Adrenal gland (tissue), 12 donors: ENCODE results near the gene EMILIN2. TPM values are rescaled to one million over a fixed set of nuclear protein-coding genes. Genes with fewer than 3 reads are reported as not detected.

Source experiments
- DNase-seq, 7 donors: peaks; one replicate each; pipeline ENCODE4 v3.0.0-alpha.2; 2019 to 2020
- H3K27ac ChIP-seq, 5 donors: fragments of 200-600 bp; sonication (generic) in 4 of 5; 1 replicate in 3 of 5; 2 replicates in 2 of 5; pipeline versions ENCODE4 v1.5.1 to v1.8.0; 2016 to 2020; ENCODE audit warnings: mild to moderate bottlenecking in 1 of 5
- H3K27me3 ChIP-seq: fragments of 200-600 bp; 2 replicates; pipeline ENCODE4 v1.8.0; 2021
- H3K36me3 ChIP-seq, 2 donors: fragments of 200-600 bp; replicated peaks in 1 of 2; 1 replicate in 1 of 2; 2 replicates in 1 of 2; pipeline versions ENCODE4 v1.5.1 to v1.8.0; 2018 to 2022
- H3K4me1 ChIP-seq, 2 donors: fragments of 200-600 bp; replicated peaks in 1 of 2; 1 replicate in 1 of 2; 2 replicates in 1 of 2; pipeline versions ENCODE4 v1.5.1 to v1.8.0; 2018 to 2021
- H3K4me3 ChIP-seq, 4 donors: fragments of 200-600 bp; sonication (generic) in 3 of 4; one replicate each; pipeline ENCODE4 v1.5.1; 2016 to 2018
- H3K9me3 ChIP-seq, 3 donors: fragments of 200-600 bp; sonication (generic) in 1 of 3; replicated peaks in 1 of 3; 1 replicate in 2 of 3; 2 replicates in 1 of 3; pipeline versions ENCODE4 v1.5.1 to v1.8.0; 2016 to 2021
- CTCF ChIP-seq, 6 experiments: fragments of 450-650 bp in 4 of 6; fragments of 200-600 bp in 2 of 6; sonication (generic) in 1 of 6; IDR thresholded peaks; 1 replicate in 5 of 6; 2 replicates in 1 of 6; pipeline versions ENCODE4 v1.5.1 to v1.8.0; 2016 to 2021; ENCODE audit warnings: antibody characterized with exemption in 6 of 6, mild to moderate bottlenecking in 2 of 6, moderate library complexity in 1 of 6
- POLR2A ChIP-seq, 2 donors: fragments of 450-650 bp; IDR thresholded peaks; one replicate each; pipeline ENCODE4 v1.6.1; 2017; ENCODE audit warnings: antibody characterized with exemption in 2 of 2, mild to moderate bottlenecking in 2 of 2, moderate library complexity in 1 of 2
- WGBS, 4 donors: extraction: QIAGEN DNeasy Blood & Tissue Kit in 2 of 4; methylation state at CpG; one replicate each; pipeline versions ENCODE4 v1.1.5 to v1.1.7; 2013 to 2017; 5-methylcytosine and 5-hydroxymethylcytosine counted together
- intact Hi-C, 2 donors: fragments of 100-400 bp; cut with DNase I; formaldehyde crosslinking; loops; one replicate each; pipeline versions ENCODE4 v1.14.1 to v1.15.0; 2022 to 2023
- polyA plus RNA-seq, 3 donors: library from polyadenylated mRNA; stranded (reverse); fragments of 200-250 nt in 2 of 3; fragments of 350-450 nt in 1 of 3; fragmentation: Illumina TruSeq in 1 of 3; extraction: RNeasy Lipid Tissue Mini Kit (QIAGEN cat#74804) in 1 of 3; gene quantifications; one replicate each; pipeline ENCODE4 v1.2.3, GENCODE V29; 2013 to 2014
- total RNA-seq, 9 donors: library from RNA; depleted of rRNA in 4 of 9; stranded (reverse); fragments of >200 nt in 4 of 9; fragments of 120-200 nt in 1 of 9; fragmentation: NEBNext Ultra II Directional in 1 of 9; extraction: Animal tissue kit (Norgen Biotek cat#: 25700) in 1 of 9; gene quantifications; one replicate each; pipeline versions ENCODE4 v1.1.0 to v1.2.4, GENCODE V29; 2013 to 2023
- donor health status: healthy with polysubstance abuse.
- donor health status: Bipolar disorder and iron deficiency.
- donor health status: DM: yes; HTN: yes; CAD: no.
- donor health status: DM: no; HTN: no; CAD: no.
- donor health status: DM: no; HTN: no; CAD: no.
- donor health status: DM: yes; HTN: yes; CAD: no.

The EMILIN2 gene
- total and polyA plus RNA-seq, 12 donors = 3.3 to 20.8 (median 9.3) TPM

- Histone ChIP-seq H3K27ac (no peak overlapping the region), H3K4me1 (no peaks in the 10 kb centered on the region), H3K9me3 (peaks cover 0 to 5% (median 0%) of the 10 kb centered on the region in 3 donors), H3K4me3 (no peak overlapping the region), H3K27me3 (no peaks in the 10 kb centered on the region), H3K36me3 (no peaks in the 10 kb centered on the region)
- TF ChIP-seq POLR2A (IDR thresholded peaks at IDR 0.05) = no peak
- no peak for TF ChIP-seq CTCF (IDR thresholded peaks at IDR 0.05)
- no peak for DNase-seq
- intact Hi-C loops = no loop called here
These were observed 28.5 kb upstream of the EMILIN2 start for GRCh38 chr18:2818281-2818680.

DNA sequence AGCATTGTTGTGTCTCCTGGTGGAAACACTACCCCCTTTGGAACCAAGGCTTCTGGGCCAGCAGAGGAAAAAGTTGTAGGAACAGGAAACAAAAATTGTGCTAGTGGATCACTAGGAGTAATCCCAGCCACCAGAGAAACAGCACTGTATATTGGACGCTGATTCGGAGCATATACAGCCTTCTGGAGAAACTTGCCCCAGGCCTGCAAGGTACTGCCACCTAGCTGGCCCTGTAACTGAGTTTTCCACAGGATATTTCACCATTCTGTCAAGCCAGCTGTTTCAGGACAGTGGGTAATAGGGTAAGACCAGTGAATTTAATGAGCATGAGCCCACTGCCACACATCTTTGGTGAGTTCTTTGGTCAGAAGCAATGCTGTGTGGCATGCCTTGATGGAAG, 25.1 kb upstream of the EMILIN2 start:
- no peak for DNase-seq
- no peaks in the 10 kb centered on the region for H3K9me3 ChIP-seq
- H3K27ac ChIP-seq = no peak overlapping the region
- H3K27me3 ChIP-seq = no peaks in the 10 kb centered on the region
- intact Hi-C loops = no loop called here
- H3K4me1 ChIP-seq = no peaks in the 10 kb centered on the region
- TF ChIP-seq POLR2A (IDR thresholded peaks at IDR 0.05) (no peak), CTCF (IDR thresholded peaks at IDR 0.05) (no peak)
- H3K36me3 ChIP-seq = no peaks in the 10 kb centered on the region
- H3K4me3 ChIP-seq = no peak overlapping the region
- 75 to 95% (median 90%) methylated on average over 2 of the region's 2 CpGs for WGBS, 4 donors

- H3K27me3 ChIP-seq = no peaks in the 10 kb centered on the region
- DNase-seq = no peak
- intact Hi-C loops = no loop called here
- TF ChIP-seq POLR2A (IDR thresholded peaks at IDR 0.05) (no peak), CTCF (IDR thresholded peaks at IDR 0.05) (no peak)
- no peak overlapping the region for H3K27ac ChIP-seq
- no peaks in the 10 kb centered on the region for H3K36me3 ChIP-seq
- no peak overlapping the region for H3K4me3 ChIP-seq
- 76 to 96% (median 86%) methylated on average over 6 of the region's 6 CpGs for WGBS, 4 donors
- no peaks in the 10 kb centered on the region for H3K4me1 ChIP-seq
- H3K9me3 ChIP-seq = no peaks in the 10 kb centered on the region
These were observed 24.4 kb upstream of the EMILIN2 start for GRCh38 chr18:2822213-2822921.

DNA sequence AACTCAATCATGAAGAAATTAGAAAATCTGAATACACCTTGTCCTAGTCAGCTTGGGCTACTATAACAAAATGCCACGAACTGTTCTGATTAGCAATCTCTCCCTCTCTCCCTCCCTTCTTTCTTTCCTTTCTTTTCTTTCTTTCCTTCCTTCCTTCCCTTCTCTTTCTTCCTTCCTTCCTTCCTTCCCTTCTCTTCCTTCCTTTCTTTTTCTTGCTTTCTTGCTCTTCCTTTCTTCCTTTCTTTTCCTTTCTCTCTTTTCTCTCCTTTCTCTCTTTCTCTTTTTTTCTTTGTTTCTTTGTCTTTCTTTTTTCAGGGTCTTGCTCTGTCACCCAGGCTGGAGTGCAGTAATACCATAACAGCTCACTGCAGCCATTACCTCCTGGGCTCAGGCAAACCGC, 23.6 kb upstream of the EMILIN2 start:
- no peak for DNase-seq
- H3K4me3 ChIP-seq = no peak overlapping the region
- 52 to 90% (median 86%) methylated on average over 2 of the region's 2 CpGs for WGBS, 4 donors
- no peaks in the 10 kb centered on the region for H3K9me3 ChIP-seq
- H3K36me3 ChIP-seq = no peaks in the 10 kb centered on the region
- intact Hi-C loops = no loop called here
- no peak overlapping the region for H3K27ac ChIP-seq
- no peaks in the 10 kb centered on the region for H3K4me1 ChIP-seq
- no peak for TF ChIP-seq POLR2A (IDR thresholded peaks at IDR 0.05)
- TF ChIP-seq CTCF (IDR thresholded peaks at IDR 0.05) = no peak
- H3K27me3 ChIP-seq = no peaks in the 10 kb centered on the region
